Measurements from ENCODE around the gene RAD52.

The RAD52 gene

DNA sequence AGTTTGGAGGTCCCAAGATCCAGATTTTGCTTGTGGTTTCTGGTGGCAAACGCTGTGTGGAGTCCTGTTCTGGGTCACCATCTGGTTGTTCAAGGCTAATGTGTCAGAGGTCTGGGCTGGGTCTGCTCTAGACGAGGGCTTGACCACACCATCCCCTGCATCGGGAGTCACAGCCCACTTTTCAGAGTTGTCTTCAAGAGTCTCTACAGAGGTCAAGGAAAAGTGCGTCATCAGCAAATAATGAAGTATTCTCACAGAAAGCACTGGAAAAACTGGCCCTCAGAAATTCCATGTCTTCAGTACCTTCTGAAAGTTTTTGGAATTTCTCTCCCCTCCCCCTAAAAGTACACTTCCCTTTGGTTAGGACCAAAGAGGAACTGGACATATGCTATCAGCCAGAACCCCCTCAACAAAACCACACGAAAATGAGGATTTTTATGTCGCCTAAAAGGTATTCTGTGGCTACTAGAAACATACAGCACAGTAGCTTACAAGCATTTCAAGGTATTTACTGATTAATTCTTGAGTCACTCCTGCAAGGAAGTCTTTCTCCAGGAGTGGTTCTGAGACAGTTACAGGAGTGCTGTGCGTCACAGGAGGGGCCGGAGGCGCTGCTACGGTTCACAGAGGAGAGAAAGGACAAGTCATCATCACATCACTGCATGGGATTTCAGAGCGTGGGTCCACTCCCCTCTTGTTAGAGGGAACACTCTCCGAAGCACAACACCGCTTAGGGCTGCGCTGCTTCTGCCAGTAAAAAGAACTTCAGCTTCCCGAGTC, 35.4 kb downstream of the RAD52 start:
- no peak for DNase-seq (ENCODE audit: low read depth, low spot score)

DNA sequence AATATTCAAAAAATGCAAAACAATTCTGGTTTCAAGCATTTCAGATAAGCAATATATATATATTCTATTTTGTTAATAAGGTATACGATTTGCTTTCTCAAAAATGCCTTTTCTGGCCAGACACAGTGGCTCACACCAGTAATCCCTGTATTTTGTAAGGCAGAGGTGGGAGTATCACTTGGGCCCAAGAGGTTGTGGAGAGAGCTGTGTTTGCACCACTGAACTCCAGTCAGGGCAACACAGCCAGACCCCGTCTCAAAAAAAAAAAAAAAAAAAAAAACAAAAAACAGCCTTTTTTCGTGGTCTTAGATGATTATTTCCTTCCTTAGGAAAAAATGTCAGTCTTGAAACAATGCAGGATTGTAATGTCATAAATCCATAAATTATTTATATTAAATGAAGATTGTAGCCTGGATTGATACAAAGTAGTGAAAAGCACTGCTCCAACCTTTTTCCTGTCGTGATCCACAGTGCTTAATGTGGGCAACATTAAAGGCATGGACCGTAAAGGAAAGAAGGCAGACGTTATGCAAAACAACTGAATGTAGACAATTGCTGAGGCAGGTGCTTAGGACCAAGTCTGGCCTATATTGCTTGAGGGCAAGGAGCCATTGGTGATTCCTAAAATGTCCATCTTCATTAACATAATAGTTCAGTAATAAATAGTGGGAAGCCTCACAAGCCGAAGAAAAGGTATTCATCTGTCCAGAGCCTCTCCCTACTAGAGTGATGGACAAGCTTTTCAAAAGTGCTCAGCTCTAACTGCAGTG, 36.8 kb downstream of the RAD52 start:
- DNase-seq (ENCODE audit: low read depth, low spot score), result no peak

DNA sequence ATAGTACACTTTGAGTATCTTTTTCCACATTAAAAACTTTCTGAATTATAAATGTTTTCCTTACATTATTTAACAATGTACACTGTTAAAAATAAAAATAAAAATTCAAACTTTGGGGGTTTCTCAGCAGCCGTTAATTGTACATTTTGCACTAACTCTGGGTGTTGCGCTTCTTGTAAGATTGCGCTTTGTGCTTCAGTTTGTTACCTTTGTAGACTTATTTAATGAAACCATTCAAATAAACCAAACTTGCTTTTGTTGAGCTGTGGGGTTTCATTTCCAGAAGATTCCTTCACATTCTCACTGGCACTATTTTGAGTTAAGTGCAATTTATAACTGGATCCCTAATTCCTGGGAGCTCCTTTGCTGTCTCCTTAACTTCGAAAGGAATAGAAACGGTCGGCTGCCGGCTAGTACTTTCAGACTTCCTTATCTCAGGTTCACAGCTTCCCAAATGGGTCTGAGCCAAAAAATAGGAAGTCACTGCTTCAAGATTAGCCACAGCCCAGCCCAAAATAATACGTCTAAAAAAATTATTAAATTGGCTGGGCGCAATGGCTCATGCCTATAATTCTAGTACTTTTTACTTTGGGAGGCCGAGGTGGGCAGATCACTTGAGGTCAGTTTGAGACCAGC, 38.2 kb downstream of the RAD52 start:
- no peak for DNase-seq (ENCODE audit: low read depth, low spot score)

DNA sequence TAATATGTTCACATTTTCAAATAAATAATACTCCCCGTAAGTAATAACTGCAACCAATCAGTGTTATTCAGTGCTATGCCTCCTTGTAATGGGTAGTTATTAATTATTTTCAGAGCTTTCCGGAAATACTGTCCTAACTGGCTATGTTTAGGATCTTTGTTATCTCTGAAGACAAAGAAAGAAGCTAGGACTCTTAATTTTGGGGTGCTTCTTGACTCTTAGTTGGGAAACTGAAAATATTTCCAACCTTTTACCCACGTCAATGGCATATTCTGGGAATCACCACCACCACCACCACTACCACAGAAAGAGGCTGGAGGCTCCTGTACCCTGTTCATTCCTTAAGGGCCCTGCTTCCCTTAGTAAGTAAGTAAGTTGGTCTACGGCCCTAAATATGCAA, 39.1 kb downstream of the RAD52 start:
- no peak for DNase-seq (ENCODE audit: low read depth, low spot score)

DNA sequence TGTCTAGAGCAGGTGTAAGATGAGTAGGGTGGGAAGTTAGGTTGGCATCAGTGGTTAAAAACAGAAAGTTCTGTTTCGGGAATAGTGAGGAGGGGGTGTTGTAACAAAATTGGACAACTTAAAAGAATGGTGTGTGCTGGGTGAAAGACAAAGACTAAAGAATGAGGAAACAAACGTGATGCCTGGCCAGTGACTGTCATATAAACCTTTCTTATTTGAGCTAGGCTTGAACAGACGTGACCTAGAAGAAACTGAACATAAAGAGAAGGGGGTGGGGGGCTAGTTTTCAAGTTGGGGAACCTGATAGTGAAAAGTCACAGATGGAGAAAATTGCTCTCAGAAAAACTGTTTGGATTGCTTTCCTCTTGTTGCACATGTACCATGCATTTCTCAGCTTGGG, 39.6 kb downstream of the RAD52 start:
- DNase-seq (ENCODE audit: low read depth, low spot score), result no peak

DNA sequence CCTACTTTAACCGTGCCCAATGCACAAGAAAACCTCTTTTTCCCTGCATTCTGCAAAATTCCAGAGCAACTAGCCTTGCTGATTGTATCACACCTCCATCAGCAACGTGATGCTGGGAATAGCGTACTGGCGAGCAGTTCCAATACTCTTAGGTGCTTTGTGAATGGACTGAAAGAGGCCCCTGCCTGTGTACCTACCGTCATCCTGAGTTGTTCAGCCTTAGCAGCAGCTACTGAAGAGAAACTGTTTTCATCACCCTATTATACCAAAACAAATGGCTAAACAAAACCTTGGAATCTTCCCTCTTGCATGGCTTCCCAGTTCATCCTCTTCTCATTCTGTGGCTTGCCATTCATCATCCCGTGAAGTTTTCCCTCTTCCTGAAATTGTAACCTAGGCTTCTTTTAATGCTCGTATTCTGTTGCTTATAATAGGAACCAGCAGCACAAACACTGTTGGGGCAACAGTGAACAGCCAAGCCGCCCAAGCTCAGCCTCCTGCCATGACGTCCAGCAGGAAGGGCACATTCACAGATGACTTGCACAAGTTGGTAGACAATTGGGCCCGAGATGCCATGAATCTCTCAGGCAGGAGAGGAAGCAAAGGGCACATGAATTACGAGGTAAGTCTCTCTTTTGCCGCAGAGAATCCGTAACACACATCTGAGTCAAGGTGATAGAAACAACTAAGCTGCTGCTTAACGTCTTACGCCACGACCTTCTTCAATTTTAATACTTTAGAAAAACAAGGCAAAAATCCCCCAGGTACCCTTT, 41.9 kb downstream of the RAD52 start:
- DNase-seq (ENCODE audit: low read depth, low spot score), result no peak

DNA sequence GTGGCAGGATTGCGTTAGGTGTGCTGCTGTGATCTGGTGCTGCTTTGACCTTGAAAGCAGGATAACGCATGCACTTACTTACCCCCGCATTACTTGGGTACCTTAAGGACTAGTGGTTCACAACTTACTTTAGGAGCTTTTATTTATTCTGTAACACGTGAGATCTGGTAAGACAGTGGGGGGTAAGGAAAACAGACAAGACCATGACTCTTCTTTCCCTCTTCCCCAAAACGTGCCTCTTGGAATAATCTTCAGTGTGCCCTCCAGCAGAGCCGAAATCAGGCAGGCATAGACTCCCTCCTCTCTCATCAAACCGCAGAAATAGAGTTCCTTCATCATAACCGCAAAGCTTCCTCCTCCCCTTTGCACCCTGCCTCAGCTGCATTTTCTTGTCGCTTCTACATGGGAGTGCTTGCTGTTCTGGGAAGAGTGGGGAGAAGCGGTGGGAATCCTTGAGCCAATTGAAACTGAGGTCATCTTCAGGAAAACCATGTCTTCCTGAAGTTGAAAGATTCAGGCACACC, 43.4 kb downstream of the RAD52 start:
- DNase-seq (ENCODE audit: low read depth, low spot score), result no peak

DNA sequence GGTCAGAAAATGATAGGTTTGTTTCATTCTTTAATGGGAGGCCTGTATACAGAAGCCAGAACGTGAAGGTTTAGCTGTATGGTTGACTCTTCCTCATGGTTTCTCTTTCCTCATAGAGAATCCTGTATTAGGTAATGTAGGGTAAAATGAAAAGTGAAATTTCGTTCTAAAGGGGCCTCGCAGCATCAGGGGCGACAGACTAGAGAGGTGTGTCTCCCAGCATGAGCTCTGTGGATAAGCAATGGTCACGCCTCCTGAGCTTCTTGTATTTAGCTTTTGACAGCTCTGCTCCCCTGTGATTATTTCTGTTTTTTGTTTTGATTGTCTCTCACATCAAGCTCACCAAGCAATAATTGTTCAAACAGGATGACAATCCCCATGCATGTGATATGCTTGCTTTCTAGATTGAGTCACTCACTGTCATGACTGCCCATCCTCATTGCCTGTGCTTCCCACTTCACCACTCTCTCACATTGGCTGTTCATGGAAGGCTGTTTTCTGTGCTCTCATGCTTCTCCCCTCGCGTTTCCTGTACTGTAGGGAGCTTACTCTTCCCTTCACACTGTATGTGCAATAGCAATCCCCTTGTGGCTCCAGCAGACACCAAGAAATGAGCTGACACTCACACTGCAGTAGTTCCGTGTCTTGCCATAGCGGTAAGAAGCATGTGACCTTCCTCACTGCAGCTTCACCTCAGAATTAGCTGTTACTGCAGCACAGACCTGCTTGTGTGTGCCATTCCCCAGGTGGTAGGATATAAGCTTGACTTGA, 44.0 kb downstream of the RAD52 start:
- no peak for DNase-seq (ENCODE audit: low read depth, low spot score)

DNA sequence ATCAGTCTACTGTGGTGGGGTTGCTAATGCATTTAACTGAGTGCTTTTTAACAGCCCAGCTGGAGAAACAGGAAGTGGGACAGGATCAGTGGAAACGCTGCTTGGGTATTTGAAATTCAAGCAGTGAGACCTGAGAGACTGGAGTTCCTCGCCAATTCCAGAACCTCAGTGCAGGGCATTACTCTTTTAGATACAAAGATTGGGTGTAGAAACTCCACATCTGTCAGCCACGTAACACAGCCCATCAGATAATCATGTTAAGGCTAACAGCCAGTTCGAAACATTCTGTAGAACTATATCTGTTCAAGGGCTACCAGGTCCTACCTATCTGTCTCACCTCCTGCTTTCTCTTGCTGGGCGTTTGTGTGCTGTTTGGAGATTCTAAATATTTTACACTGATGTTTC, 45.5 kb downstream of the RAD52 start:
- DNase-seq (ENCODE audit: low read depth, low spot score), result no peak

DNA sequence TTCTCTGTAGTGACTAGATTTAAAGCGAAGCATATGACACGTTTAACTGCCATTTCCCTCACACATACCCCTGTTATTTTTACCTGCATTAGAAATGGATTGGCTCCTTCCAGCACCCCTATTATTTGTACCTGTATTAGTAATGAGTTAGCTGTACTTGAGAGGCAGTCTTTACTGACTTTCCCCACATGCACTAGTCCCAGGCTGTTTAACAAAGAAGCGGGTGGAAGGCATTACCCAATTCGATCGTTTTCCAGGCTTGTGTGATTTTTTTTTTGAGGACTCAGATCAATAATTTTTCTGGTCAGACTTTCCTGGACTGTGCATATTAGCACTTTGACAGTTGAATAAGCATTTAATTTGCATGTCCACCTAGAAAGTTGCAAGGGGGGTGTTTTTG, 46.4 kb downstream of the RAD52 start:
- DNase-seq (ENCODE audit: low read depth, low spot score), result no peak

DNA sequence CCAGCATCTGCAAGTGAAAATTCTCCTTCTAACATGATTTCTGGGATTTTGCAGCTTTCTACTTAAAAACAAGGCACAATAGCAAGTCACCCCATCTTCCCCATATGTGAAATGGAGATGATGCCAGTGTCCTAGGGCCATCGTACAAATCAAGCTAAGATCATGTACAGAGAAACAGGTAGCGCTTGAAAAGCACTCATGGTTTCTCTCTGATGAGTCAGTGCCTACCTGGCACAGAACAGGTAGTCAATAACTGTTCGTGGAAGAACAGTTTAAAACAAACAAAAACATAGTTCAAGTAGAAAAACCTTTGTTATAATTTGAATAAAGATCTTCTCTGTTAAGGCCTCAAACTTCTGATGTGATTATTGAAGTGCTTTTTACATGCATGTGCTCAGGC, 46.9 kb downstream of the RAD52 start:
- DNase-seq (ENCODE audit: low read depth, low spot score), result no peak

DNA sequence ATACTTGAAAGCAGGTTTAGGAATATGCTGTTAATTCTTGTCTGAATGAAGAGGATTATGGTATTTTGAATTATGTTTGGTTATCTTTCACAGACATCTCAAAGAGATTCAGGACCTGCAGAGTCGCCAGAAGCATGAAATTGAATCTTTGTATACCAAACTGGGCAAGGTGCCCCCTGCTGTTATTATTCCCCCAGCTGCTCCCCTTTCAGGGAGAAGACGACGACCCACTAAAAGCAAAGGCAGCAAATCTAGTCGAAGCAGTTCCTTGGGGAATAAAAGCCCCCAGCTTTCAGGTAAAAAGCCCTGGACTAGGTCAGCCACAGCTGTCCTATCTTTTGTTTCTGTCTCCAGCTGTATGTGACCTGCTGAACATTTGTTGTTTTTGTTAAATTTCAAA, 52.1 kb downstream of the RAD52 start:
- DNase-seq (ENCODE audit: low read depth, low spot score), result no peak

DNA sequence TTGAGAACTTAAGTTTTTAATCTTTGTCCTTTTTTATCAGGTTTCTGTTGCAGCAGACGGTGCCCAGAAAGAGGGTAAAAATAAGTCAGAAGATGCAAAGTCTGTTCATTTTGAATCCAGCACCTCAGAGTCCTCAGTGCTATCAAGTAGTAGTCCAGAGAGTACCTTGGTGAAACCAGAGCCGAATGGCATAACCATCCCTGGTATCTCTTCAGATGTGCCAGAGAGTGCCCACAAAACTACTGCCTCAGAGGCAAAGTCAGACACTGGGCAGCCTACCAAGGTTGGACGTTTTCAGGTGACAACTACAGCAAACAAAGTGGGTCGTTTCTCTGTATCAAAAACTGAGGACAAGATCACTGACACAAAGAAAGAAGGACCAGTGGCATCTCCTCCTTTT, 53.5 kb downstream of the RAD52 start:
- DNase-seq (ENCODE audit: low read depth, low spot score), result no peak

DNA sequence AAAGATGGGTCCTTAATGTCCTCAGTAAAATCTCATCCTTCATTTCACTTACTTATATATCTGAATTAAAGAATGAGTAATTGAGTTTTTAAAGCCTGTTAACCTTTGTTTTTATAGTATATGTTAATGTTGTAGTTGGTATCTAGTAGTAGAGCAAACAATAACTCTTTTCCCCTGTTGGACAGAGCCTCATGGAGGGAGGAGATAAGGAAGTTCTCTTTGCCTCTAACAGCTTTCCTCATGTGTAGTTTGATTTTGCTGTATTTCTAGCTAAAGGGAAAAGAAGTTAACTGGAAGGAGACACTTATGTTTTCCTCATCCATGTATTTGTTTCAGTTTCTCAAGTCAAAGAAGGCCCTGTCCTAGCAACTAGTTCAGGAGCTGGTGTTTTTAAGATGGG, 55.3 kb downstream of the RAD52 start:
- DNase-seq (ENCODE audit: low read depth, low spot score), result no peak

DNA sequence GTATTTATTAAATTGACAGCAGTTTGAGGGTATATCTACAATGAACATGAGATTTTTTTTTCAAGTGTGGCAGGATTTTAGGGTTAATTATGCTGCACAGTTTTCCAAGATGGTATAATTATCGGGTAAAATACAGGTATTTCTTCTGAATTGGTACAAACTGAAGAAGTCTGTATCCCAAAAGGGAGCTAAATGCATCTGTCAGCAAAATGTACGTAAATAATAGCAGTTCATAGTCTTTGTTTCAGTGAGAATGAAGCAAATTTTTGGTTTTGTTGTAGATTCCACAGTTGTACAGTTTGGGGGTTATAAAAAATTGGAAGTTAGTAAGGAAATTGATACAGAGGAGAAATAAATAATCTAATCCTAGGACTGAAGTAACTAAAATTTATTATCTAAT, 63.3 kb downstream of the RAD52 start:
- no peak for DNase-seq (ENCODE audit: low read depth, low spot score)

DNA sequence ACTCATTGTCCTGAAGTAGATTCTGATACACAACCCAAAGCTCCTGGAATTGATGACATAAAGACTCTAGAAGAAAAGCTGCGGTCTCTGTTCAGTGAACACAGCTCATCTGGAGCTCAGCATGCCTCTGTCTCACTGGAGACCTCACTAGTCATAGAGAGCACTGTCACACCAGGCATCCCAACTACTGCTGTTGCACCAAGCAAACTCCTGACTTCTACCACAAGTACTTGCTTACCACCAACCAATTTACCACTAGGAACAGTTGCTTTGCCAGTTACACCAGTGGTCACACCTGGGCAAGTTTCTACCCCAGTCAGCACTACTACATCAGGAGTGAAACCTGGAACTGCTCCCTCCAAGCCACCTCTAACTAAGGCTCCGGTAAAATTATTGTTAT, 63.8 kb downstream of the RAD52 start:
- no peak for DNase-seq (ENCODE audit: low read depth, low spot score)

DNA sequence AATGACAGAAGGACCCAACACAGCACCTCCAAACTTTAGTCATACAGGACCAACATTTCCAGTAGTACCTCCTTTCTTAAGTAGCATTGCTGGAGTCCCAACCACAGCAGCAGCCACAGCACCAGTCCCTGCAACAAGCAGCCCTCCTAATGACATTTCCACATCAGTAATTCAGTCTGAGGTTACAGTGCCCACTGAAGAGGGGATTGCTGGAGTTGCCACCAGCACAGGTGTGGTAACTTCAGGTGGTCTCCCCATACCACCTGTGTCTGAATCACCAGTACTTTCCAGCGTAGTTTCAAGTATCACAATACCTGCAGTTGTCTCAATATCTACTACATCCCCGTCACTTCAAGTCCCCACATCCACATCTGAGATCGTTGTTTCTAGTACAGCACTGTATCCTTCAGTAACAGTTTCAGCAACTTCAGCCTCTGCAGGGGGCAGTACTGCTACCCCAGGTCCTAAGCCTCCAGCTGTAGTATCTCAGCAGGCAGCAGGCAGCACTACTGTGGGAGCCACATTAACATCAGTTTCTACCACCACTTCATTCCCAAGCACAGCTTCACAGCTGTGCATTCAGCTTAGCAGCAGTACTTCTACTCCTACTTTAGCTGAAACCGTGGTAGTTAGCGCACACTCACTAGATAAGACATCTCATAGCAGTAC, 64.6 kb downstream of the RAD52 start:
- no peak for DNase-seq (ENCODE audit: low read depth, low spot score)

DNA sequence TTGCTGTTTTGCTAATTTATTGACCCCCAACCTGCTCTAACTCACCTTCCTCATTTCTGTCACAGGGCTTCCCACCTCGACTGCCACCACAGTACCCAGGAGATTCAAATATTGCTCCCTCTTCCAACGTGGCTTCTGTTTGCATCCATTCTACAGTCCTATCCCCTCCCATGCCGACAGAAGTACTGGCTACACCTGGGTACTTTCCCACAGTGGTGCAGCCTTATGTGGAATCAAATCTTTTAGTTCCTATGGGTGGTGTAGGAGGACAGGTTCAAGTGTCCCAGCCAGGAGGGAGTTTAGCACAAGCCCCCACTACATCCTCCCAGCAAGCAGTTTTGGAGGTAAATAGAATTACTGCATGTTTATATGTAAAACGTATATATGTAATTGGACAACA, 68.8 kb downstream of the RAD52 start:
- no peak for DNase-seq (ENCODE audit: low read depth, low spot score)

DNA sequence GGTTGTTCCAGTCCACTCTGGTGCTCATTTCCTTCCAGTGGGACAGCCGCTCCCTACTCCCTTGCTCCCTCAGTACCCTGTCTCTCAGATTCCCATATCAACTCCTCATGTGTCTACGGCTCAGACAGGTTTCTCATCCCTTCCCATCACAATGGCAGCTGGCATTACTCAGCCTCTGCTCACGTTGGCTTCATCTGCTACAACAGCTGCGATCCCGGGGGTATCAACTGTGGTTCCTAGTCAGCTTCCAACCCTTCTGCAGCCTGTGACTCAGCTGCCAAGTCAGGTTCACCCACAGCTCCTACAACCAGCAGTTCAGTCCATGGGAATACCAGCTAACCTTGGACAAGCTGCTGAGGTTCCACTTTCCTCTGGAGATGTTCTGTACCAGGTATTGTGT, 69.9 kb downstream of the RAD52 start:
- no peak for DNase-seq (ENCODE audit: low read depth, low spot score)

DNA sequence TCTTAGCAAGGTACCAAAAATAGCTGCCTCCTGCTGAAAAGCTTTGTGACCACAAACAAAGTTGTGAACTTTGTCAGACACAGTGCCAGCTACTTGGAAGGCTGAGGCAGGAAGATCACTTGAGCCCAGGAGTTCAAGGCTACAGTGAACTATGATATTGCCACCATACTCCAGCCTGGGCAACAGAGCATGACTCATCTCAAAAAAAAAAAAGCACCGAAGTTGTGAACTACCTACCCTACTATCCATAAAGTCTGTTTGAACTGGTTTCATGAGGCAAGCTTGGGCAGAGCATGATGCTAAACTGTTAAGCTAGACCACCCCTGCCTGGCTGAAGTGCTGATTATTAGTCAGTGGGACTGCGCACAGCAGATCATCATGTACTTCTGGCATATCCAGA, 75.5 kb downstream of the RAD52 start:
- no peak for DNase-seq (ENCODE audit: low read depth, low spot score)

DNA sequence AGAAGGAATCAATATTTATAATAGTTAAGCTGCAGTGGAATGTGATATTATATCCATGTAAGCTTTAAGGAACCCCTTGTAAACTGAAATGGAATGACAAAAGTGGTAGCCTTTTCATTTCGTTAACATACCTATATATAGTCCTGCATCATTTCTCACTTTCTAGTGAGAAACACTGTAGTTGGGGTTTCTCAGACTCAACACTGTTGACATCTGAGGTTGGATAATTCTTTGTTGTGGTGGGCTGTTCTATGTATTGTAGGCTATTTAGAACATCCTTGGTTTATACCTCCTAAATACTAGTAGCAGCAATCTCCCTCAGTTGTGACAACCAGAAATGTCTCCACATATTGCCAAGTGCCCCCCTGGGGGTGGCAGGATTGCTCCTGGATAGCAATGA, 79.1 kb downstream of the RAD52 start:
- DNase-seq (ENCODE audit: low read depth, low spot score), result no peak

All from activated naive CD8-positive, alpha-beta T cell treated with anti-CD3 and anti-CD28 coated beads, Interleukin-2, amount 50 U/mL, for 16 hours (primary cell).